Measurements from ENCODE around the gene SCN1B.

SCN1B gene

DNA sequence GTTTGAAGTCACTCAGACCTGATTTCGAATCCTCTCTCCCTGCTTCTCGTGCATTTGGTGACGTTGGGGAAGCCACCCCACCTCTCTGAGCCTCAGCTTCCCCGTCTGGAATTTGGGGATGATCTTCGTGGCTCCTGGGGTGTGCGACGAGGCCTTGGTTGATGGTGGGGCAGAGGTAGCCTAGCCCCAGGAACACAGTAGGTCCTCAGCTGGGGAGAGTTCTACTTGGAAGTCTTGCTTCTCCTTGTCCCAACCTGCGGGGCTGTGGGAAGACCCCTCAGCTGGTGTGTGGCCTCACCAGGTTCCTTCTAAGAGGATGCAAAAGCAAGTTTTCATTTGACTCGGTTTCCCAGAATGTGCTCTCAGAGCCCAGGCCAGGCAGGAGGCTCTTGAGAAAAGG lies 24.4 kb downstream of the SCN1B start:
- Histone ChIP-seq H3K4me3 (ENCODE audit: low read length in 2 of 2) (no peak overlapping the region), H4K8ac (ENCODE audit: low read depth, low read length) (no peak overlapping the region), H2BK5ac (ENCODE audit: low read length) (no peak overlapping the region), H3K23ac (ENCODE audit: low read depth, low read length, poor library complexity) (no peak overlapping the region), H3K27ac (replicated peaks; ENCODE audit: low read length) (no peak overlapping the region), H3K79me1 (ENCODE audit: low read depth, low read length) (no peaks in the 10 kb centered on the region), H3K27me3 (ENCODE audit: control insufficient read depth in 3 of 3, insufficient read depth in 3 of 3, low read depth in 1 of 3, low read length in 3 of 3) (peaks cover 0 to 3% (median 0%) of the 10 kb centered on the region in 3 experiments), H3K9me3 (replicated peaks in 1 of 2; ENCODE audit: control insufficient read depth in 2 of 2, insufficient read depth in 1 of 2, low read depth in 1 of 2, low read length in 2 of 2) (no peaks in the 10 kb centered on the region), H2BK120ac (ENCODE audit: low read depth, low read length) (no peak overlapping the region), H2AK5ac (ENCODE audit: low read depth, low read length) (no peak overlapping the region), H3K4me1 (ENCODE audit: control insufficient read depth in 2 of 2, insufficient read depth in 1 of 2, low read depth in 1 of 2, low read length in 2 of 2) (peaks cover 0 to 2% of the 10 kb centered on the region in 2 donors), H3K4ac (ENCODE audit: low read length) (no peak overlapping the region), H2BK12ac (ENCODE audit: low read length) (no peak overlapping the region), H3K9ac (ENCODE audit: low read depth, low read length, poor library complexity) (no peak overlapping the region), H3K36me3 (replicated peaks in 1 of 2; ENCODE audit: control insufficient read depth in 2 of 2, insufficient read depth in 2 of 2, low read length in 2 of 2) (no peaks in the 10 kb centered on the region), H2AFZ (ENCODE audit: low read length) (no peak overlapping the region), H3K18ac (ENCODE audit: low read length) (no peak overlapping the region), H3K4me2 (ENCODE audit: insufficient read depth, low read length, poor library complexity, severe bottlenecking) (no peak overlapping the region), H2BK15ac (ENCODE audit: low read length) (peak overlapping the region; percentile 64), H3K14ac (ENCODE audit: low read length) (no peak overlapping the region), H4K91ac (ENCODE audit: low read depth, low read length, poor library complexity) (no peak overlapping the region)
- no CpG with 5 or more reads among the region's 9 CpGs for WGBS, 2 donors (ENCODE audit: extremely low coverage in 2 of 2, insufficient read length in 2 of 2, insufficient replicate concordance in 1 of 2)
- DNase-seq (ENCODE audit: low spot score) = no peak

DNA sequence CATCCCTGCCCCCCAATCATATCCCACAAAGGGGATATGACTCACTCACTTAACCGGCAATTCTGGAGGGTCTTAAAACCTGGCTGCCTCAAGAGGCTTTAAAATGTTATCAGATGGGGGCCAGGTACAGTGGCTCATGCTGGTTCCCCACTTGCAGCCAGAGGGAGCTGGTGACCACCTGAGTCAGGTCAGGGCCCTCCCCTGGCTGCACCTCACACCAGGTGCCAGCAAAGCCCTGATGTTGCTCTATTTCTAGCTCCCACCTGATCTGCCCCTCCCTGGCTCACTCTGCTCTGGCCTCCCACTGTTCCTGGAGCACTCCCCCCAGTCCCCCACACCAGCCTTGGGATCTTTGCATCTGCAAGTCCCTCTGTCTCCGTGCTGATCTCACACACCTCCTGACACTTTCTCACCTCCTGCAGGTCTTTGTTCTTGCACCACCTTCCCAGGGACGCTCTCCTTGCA lies 25.5 kb downstream of the SCN1B start:
- no peaks in the 10 kb centered on the region for H3K79me1 ChIP-seq (ENCODE audit: low read depth, low read length)
- H3K4me2 ChIP-seq (ENCODE audit: insufficient read depth, low read length, poor library complexity, severe bottlenecking) = no peak overlapping the region
- H3K36me3 ChIP-seq (replicated peaks in 1 of 2; ENCODE audit: control insufficient read depth in 2 of 2, insufficient read depth in 2 of 2, low read length in 2 of 2) = no peaks in the 10 kb centered on the region
- no peaks in the 10 kb centered on the region for H3K9me3 ChIP-seq (replicated peaks in 1 of 2; ENCODE audit: control insufficient read depth in 2 of 2, insufficient read depth in 1 of 2, low read depth in 1 of 2, low read length in 2 of 2)
- no peak overlapping the region for H2BK12ac ChIP-seq (ENCODE audit: low read length)
- H3K4me3 ChIP-seq (ENCODE audit: low read length in 2 of 2) = no peak overlapping the region
- H3K27ac ChIP-seq (replicated peaks; ENCODE audit: low read length) = no peak overlapping the region
- H3K9ac ChIP-seq (ENCODE audit: low read depth, low read length, poor library complexity) = no peak overlapping the region
- H2BK5ac ChIP-seq (ENCODE audit: low read length) = no peak overlapping the region
- no peak overlapping the region for H3K23ac ChIP-seq (ENCODE audit: low read depth, low read length, poor library complexity)
- no peak overlapping the region for H4K91ac ChIP-seq (ENCODE audit: low read depth, low read length, poor library complexity)
- no peak overlapping the region for H2AK5ac ChIP-seq (ENCODE audit: low read depth, low read length)
- no peak overlapping the region for H3K18ac ChIP-seq (ENCODE audit: low read length)
- no peak overlapping the region for H2AFZ ChIP-seq (ENCODE audit: low read length)
- H4K8ac ChIP-seq (ENCODE audit: low read depth, low read length) = no peak overlapping the region
- H2BK120ac ChIP-seq (ENCODE audit: low read depth, low read length) = no peak overlapping the region
- no CpG with 5 or more reads among the region's 3 CpGs for WGBS, 2 donors (ENCODE audit: extremely low coverage in 2 of 2, insufficient read length in 2 of 2, insufficient replicate concordance in 1 of 2)
- no peak for DNase-seq (ENCODE audit: low spot score)
- H3K4ac ChIP-seq (ENCODE audit: low read length) = no peak overlapping the region
- H3K14ac ChIP-seq (ENCODE audit: low read length) = no peak overlapping the region
- peaks cover 0 to 3% (median 0%) of the 10 kb centered on the region in 3 experiments for H3K27me3 ChIP-seq (ENCODE audit: control insufficient read depth in 3 of 3, insufficient read depth in 3 of 3, low read depth in 1 of 3, low read length in 3 of 3)
- H3K4me1 ChIP-seq (ENCODE audit: control insufficient read depth in 2 of 2, insufficient read depth in 1 of 2, low read depth in 1 of 2, low read length in 2 of 2) = peaks cover 0 to 2% of the 10 kb centered on the region in 2 donors
- no peak overlapping the region for H2BK15ac ChIP-seq (ENCODE audit: low read length)

DNA sequence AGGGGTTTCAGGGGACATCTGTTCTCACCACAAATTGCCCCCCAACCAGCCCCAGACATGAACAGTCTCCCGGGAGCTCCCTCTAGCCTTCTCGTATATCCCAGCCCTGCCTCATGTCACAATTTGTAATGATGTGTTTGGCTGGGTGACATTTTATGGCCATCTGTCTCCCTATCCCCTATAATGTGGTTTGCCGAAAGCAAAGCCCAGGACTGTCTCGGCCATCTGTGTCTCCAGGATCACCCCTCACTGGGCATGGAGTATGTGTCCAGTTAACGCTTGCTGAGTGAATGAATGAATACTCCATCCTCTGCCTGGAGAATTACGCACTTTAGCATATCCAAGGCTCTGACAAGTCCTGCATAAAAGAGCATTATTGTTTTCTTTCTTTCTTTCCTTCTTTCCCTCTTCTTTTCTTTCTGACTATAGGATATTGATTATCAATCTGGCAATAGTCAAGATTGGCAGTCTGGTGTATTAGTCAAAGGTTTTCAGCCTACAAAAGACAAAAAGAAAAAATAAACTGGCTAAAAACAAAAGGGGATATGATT lies 26.3 kb downstream of the SCN1B start:
- Histone ChIP-seq H3K18ac (ENCODE audit: low read length) (no peak overlapping the region), H3K9ac (ENCODE audit: low read depth, low read length, poor library complexity) (no peak overlapping the region), H2AK5ac (ENCODE audit: low read depth, low read length) (no peak overlapping the region), H3K4me1 (ENCODE audit: control insufficient read depth in 2 of 2, insufficient read depth in 1 of 2, low read depth in 1 of 2, low read length in 2 of 2) (peaks cover 0 to 2% of the 10 kb centered on the region in 2 donors), H2AFZ (ENCODE audit: low read length) (no peak overlapping the region), H3K14ac (ENCODE audit: low read length) (no peak overlapping the region), H3K4ac (ENCODE audit: low read length) (no peak overlapping the region), H3K36me3 (replicated peaks in 1 of 2; ENCODE audit: control insufficient read depth in 2 of 2, insufficient read depth in 2 of 2, low read length in 2 of 2) (no peaks in the 10 kb centered on the region), H2BK12ac (ENCODE audit: low read length) (no peak overlapping the region), H3K79me1 (ENCODE audit: low read depth, low read length) (no peaks in the 10 kb centered on the region), H3K9me3 (replicated peaks in 1 of 2; ENCODE audit: control insufficient read depth in 2 of 2, insufficient read depth in 1 of 2, low read depth in 1 of 2, low read length in 2 of 2) (no peaks in the 10 kb centered on the region), H2BK5ac (ENCODE audit: low read length) (no peak overlapping the region), H2BK15ac (ENCODE audit: low read length) (no peak overlapping the region), H2BK120ac (ENCODE audit: low read depth, low read length) (no peak overlapping the region), H4K91ac (ENCODE audit: low read depth, low read length, poor library complexity) (no peak overlapping the region), H3K4me2 (ENCODE audit: insufficient read depth, low read length, poor library complexity, severe bottlenecking) (no peak overlapping the region), H3K23ac (ENCODE audit: low read depth, low read length, poor library complexity) (no peak overlapping the region), H3K27me3 (ENCODE audit: control insufficient read depth in 3 of 3, insufficient read depth in 3 of 3, low read depth in 1 of 3, low read length in 3 of 3) (peaks cover 0 to 3% (median 0%) of the 10 kb centered on the region in 3 experiments), H4K8ac (ENCODE audit: low read depth, low read length) (no peak overlapping the region), H3K27ac (replicated peaks; ENCODE audit: low read length) (no peak overlapping the region), H3K4me3 (ENCODE audit: low read length in 2 of 2) (no peak overlapping the region)
- no CpG with 5 or more reads among the region's 6 CpGs for WGBS, 2 donors (ENCODE audit: extremely low coverage in 2 of 2, insufficient read length in 2 of 2, insufficient replicate concordance in 1 of 2)
- no peak for DNase-seq (ENCODE audit: low spot score)

DNA sequence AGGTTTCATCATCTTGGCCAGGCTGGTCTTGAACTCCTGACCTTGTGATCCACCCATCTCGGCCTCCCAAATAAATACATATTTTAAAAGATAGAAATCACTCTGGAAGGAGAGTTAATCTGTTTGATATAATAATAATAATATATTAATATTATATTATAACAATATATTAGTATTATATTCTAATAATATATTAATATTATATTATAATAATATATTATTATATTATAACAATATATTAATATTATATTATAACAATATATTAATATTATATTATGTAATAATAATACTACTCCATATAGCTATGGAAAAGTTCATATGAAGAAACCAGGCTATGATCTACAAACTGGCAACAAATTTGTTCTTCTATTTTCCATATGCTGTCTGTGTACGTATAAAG lies 28.1 kb downstream of the SCN1B start:
- Histone ChIP-seq H3K79me1 (ENCODE audit: low read depth, low read length) (no peaks in the 10 kb centered on the region), H2BK12ac (ENCODE audit: low read length) (no peak overlapping the region), H3K18ac (ENCODE audit: low read length) (no peak overlapping the region), H3K23ac (ENCODE audit: low read depth, low read length, poor library complexity) (no peak overlapping the region), H3K4me1 (ENCODE audit: control insufficient read depth in 2 of 2, insufficient read depth in 1 of 2, low read depth in 1 of 2, low read length in 2 of 2) (peaks cover 0 to 2% of the 10 kb centered on the region in 2 donors), H2BK120ac (ENCODE audit: low read depth, low read length) (no peak overlapping the region), H2AFZ (ENCODE audit: low read length) (no peak overlapping the region), H2BK5ac (ENCODE audit: low read length) (no peak overlapping the region), H3K4ac (ENCODE audit: low read length) (no peak overlapping the region), H3K9ac (ENCODE audit: low read depth, low read length, poor library complexity) (no peak overlapping the region), H4K91ac (ENCODE audit: low read depth, low read length, poor library complexity) (no peak overlapping the region), H2BK15ac (ENCODE audit: low read length) (no peak overlapping the region), H3K14ac (ENCODE audit: low read length) (no peak overlapping the region), H4K8ac (ENCODE audit: low read depth, low read length) (no peak overlapping the region), H3K36me3 (replicated peaks in 1 of 2; ENCODE audit: control insufficient read depth in 2 of 2, insufficient read depth in 2 of 2, low read length in 2 of 2) (no peaks in the 10 kb centered on the region), H3K27me3 (ENCODE audit: control insufficient read depth in 3 of 3, insufficient read depth in 3 of 3, low read depth in 1 of 3, low read length in 3 of 3) (peaks cover 0 to 3% (median 0%) of the 10 kb centered on the region in 3 experiments), H2AK5ac (ENCODE audit: low read depth, low read length) (no peak overlapping the region), H3K9me3 (replicated peaks in 1 of 2; ENCODE audit: control insufficient read depth in 2 of 2, insufficient read depth in 1 of 2, low read depth in 1 of 2, low read length in 2 of 2) (no peaks in the 10 kb centered on the region), H3K27ac (replicated peaks; ENCODE audit: low read length) (no peak overlapping the region), H3K4me2 (ENCODE audit: insufficient read depth, low read length, poor library complexity, severe bottlenecking) (no peak overlapping the region), H3K4me3 (ENCODE audit: low read length in 2 of 2) (no peak overlapping the region)
- WGBS, 2 donors (ENCODE audit: extremely low coverage in 2 of 2, insufficient read length in 2 of 2, insufficient replicate concordance in 1 of 2) = no CpG with 5 or more reads among the region's 2 CpGs
- no peak for DNase-seq (ENCODE audit: low spot score)
